Fibroblast of the aortic adventitia (primary cell): ENCODE data around the gene TMEM63C. TPM values are rescaled to one million over a fixed set of nuclear protein-coding genes. Genes with fewer than 3 reads are reported as not detected.

Experiments
- DNase-seq: peaks from one replicate; pipeline ENCODE4 v3.0.0-alpha.2; 2010; ENCODE audit warnings: low read depth
- H3K4me3 ChIP-seq: 2 replicates; pipeline ENCODE4 v1.5.1; 2011; ENCODE audit warnings: low read depth, mild to moderate bottlenecking, control low read depth, low read length, moderate library complexity
- total RNA-seq: library from RNA; depleted of rRNA; stranded (reverse); fragments of >200 nt; gene quantifications from 2 replicates; pipeline ENCODE4 v1.2.3, GENCODE V29; 2012; ENCODE audit warnings: low replicate concordance
- TF ChIP-seq, protein P1 (sequence below): IDR thresholded peaks from 2 replicates; pipeline ENCODE4 v1.5.1; 2011; ENCODE audit warnings: mild to moderate bottlenecking, low read length, control low read depth, inconsistent platforms; ENCODE audit not compliant: insufficient read depth

TMEM63C gene
- total RNA-seq, 1 donor: not detected

DNA sequence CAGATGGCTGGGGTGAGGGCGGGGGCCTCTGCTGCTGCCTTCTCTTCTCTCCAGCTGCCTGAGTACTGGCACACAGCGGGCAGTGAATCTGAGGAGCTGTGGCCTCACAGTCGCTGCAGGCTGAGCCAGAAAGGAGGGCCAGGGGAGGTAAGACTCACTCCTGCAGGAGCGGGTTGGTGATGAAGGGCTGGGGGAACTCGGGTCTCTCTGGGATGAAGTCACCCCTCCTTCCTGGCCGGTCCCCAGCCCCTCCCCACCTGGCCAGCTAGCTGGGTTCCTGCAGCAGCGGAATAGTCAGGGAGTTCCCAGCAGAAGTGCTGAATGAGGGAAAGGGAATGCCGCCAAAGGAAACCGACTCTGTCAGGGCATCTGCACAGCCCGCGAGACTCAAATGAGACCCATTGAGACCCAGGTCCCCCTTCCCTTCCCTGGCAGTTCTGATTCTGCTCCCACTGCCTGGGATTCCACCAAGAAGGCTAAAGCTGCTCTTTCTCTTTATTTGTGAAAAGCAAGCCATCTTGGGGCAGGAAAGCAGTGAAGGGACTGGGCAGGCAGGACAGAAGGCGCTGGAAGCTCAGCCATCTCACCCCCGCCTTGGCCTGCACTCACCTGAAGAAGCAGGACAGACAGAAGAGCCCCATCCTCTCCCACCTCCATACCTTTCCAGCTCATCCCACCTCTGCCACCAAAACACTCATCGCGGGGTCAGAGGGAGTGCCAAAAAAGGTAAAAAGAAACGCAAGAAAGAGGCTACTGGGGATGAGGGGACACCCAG, 84.2 kb downstream of the TMEM63C start:
- no peak for DNase-seq
- TF ChIP-seq, protein P1, sequence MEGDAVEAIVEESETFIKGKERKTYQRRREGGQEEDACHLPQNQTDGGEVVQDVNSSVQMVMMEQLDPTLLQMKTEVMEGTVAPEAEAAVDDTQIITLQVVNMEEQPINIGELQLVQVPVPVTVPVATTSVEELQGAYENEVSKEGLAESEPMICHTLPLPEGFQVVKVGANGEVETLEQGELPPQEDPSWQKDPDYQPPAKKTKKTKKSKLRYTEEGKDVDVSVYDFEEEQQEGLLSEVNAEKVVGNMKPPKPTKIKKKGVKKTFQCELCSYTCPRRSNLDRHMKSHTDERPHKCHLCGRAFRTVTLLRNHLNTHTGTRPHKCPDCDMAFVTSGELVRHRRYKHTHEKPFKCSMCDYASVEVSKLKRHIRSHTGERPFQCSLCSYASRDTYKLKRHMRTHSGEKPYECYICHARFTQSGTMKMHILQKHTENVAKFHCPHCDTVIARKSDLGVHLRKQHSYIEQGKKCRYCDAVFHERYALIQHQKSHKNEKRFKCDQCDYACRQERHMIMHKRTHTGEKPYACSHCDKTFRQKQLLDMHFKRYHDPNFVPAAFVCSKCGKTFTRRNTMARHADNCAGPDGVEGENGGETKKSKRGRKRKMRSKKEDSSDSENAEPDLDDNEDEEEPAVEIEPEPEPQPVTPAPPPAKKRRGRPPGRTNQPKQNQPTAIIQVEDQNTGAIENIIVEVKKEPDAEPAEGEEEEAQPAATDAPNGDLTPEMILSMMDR: no peak

GRCh38 chr14:77266336-77266735, 84.7 kb downstream of the TMEM63C start:
- no peak overlapping the region for H3K4me3 ChIP-seq
- TF ChIP-seq, protein P1: no peak
- DNase-seq: no peak

More for the DNA sequence above, 84.2 kb downstream of the TMEM63C start:
- no peak overlapping the region for H3K4me3 ChIP-seq

- H3K4me3 ChIP-seq: no peak overlapping the region
- TF ChIP-seq, protein P1: no peak
- DNase-seq: no peak
Observed at GRCh38 chr14:77267937-77268699, 86.5 kb downstream of the TMEM63C start.

- no peak for DNase-seq
- no peak overlapping the region for H3K4me3 ChIP-seq
- TF ChIP-seq, protein P1: no peak
Observed at GRCh38 chr14:77268989-77269600, 87.5 kb downstream of the TMEM63C start.

DNA sequence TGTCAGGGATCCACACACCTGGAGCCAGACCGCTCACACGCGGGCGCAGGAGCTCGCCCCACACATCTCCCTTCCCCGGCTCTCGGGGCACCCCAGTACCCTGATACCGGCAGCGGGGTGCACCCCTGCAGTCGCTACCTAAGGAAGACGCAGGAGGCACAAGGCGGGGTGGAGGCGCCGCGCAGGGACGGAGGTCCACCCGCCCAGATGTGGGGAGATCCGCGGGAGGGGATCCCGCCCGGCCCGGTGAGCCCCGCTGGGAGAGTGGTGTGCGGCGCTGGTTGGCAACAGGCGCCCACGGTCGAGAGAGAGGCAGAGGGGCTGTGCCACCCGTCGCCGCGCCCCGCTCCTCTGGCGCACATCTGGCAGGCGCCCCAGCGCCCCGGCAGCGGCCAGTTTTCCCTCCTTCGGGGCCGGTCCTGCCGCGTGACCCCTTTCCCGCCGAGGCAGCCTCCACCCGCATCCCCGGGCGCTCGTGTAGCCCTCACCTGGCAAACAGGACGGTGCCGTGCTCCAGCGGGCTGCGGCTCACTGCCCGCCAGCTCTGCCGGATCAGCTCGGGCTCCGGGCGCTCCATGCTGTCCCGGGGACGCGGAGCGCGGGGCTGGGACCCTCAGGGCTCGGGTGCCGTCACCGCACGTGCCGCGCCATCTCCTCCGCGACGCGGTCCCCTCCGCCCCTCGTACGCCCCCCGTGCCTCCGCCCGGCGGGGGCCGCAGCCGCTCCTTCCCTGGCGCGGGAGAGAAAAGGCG, 88.9 kb downstream of the TMEM63C start:
- DNase-seq: no peak
- TF ChIP-seq, protein P1: no peak

GRCh38 chr14:77271113-77271710, 89.6 kb downstream of the TMEM63C start, which contains the start of gene NGB:
Gene NGB, minus strand, starts transcription at chr14:77271206. Its CDS starts 269 bp downstream, at chr14:77270937.
- no peak within 1 kb of the TSS for H3K4me3 ChIP-seq
- TF ChIP-seq, protein P1: no peak
- no peak for DNase-seq

More for the DNA sequence above, 88.9 kb downstream of the TMEM63C start:
- no peak overlapping the region for H3K4me3 ChIP-seq
